COLO829 (cell line): ENCODE data around the gene TOP3B.

Experiments used
- DNase-seq: peaks from one replicate; pipeline ENCODE4 v3.0.0; 2012; ENCODE audit warnings: low spot score

The TOP3B gene, protein sequence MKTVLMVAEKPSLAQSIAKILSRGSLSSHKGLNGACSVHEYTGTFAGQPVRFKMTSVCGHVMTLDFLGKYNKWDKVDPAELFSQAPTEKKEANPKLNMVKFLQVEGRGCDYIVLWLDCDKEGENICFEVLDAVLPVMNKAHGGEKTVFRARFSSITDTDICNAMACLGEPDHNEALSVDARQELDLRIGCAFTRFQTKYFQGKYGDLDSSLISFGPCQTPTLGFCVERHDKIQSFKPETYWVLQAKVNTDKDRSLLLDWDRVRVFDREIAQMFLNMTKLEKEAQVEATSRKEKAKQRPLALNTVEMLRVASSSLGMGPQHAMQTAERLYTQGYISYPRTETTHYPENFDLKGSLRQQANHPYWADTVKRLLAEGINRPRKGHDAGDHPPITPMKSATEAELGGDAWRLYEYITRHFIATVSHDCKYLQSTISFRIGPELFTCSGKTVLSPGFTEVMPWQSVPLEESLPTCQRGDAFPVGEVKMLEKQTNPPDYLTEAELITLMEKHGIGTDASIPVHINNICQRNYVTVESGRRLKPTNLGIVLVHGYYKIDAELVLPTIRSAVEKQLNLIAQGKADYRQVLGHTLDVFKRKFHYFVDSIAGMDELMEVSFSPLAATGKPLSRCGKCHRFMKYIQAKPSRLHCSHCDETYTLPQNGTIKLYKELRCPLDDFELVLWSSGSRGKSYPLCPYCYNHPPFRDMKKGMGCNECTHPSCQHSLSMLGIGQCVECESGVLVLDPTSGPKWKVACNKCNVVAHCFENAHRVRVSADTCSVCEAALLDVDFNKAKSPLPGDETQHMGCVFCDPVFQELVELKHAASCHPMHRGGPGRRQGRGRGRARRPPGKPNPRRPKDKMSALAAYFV

DNA sequence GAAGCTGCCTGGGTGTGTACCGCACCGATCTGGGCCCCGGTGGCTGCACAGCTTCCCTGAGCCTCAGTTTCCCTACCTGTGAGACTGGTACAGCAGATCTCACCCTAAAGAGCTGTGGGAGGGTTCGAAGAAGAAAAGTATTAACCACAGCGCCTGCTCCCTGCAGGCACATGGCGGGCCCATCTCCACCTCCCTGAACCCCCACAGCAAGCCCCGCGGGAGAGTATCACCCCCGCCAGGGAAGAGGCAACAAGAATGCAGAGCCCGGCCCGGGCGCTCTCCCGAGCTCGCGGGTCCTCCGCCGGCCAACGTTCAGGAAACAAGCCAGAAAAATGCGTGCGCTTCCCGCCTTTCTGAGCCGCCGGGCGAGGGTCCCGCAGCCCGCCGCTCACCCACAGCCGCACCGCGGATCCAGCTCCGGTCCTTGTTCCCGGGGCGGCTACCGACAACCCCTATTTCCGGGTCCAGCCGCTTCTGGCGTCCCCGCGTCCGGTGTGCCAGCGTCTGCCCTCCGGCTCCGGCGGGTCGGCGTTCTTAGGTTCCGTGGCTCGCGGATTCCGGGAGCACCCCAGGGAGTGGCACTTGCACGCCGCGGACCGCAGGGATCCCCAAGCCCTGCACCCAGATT, at the start of gene TOP3B:
TOP3B (minus strand) TSS at position 450 of the 628 bp plus-strand sequence. CDS start 7,078 bp downstream, outside the sequence.
- DNase-seq = peak; percentile 70

DNA sequence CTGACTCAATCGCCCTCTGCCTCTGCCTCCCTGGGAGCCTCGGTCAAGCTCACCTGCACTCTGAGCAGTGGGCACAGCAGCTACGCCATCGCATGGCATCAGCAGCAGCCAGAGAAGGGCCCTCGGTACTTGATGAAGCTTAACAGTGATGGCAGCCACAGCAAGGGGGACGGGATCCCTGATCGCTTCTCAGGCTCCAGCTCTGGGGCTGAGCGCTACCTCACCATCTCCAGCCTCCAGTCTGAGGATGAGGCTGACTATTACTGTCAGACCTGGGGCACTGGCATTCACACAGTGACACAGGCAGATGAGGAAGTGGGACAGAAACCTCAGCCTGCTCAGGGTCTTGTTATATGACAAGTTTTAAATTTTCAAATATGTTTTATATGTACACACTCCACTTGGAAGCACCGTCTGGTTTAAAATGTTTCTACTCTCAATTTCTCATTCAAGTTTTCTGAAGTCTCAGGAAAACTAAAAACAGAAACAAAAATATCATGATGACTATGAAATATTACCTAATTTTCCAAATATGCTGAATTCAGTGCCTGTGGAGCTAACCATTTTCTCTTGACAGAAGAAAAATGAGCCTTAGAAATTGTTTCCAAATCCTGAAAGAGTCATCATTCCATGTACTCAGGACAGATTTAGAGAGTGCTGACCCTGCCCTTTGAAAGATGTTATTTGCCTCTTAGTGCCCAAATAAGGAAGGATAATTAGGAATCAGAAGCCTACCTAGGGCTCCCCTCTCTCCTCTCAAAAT, 48.8 kb upstream of the TOP3B start:
- no peak for DNase-seq

DNA sequence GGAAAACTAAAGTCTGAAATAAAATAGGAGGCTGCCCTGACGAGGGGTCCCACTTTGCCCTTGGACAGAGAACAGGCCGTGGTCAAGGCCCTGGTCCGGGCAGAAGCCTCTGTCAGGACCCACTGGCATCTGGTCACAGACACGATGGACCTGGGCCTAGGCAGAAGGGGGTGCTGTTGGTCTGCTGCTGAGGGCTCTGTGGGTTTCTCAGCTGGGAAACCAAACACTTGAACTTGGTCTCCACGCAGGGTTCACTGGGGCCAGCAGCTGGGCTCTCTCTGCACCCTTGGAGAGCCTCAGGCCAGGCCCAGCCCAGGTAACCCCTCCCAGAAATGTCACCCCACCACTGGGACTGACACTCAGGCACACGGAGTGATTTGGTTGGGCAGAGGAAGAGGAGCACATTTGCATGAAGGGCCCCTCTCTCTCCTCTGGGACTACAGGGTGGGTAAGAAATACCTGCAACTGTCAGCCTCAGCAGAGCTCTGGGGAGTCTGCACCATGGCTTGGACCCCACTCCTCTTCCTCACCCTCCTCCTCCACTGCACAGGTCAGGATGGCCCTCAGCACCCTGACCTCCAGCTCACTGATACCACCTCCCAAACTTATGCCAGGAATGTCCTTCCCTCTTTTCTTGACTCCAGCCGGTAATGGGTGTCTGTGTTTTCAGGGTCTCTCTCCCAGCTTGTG, 48.1 kb upstream of the TOP3B start:
- no peak for DNase-seq

DNA sequence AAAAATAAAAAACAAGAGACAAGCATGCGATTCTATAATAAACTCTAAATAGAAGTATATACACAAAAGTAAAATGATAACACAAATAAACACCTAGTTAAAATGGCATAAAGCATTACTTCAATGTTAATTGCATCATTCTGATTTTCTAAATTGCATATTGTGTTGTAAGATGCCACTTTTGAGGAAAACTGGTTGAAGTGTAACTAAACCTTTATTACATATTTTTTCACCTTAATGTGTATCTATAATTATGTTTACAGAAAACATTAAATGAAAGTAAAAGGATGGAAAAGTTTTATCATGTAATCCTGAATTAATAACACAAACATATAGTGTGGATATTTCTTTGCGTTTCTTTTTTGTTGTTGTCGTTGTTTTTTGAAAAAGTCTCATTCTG, 45.4 kb upstream of the TOP3B start:
- no peak for DNase-seq

DNA sequence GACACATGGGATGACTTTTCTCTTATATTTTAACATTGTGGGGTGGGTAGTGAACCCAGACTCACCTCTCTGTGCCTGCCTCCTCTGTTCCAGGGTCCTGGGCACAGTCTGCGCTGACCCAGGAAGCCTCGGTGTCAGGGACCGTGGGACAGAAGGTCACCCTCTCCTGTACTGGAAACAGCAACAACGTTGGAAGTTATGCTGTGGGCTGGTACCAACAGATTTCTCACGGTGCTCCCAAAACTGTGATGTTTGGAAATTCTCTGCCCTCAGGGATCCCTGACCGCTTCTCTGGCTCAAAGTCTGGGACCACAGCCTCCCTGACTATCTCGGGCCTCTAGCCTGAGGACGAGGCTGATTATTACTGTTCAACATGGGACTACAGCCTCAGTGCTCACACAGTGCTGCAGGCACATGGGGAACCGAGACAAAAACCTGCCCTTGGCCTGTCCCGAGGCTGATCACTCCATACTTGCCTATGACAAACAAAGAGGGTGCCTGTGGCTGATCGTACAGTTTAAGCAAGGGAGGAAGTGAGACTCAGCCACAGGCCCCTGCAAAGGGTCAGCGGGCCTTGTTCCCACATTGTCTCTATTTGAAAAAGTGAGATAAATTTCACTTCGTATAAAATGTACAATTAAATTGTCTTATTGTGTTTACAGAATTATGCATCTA, 43.7 kb upstream of the TOP3B start:
- no peak for DNase-seq

DNA sequence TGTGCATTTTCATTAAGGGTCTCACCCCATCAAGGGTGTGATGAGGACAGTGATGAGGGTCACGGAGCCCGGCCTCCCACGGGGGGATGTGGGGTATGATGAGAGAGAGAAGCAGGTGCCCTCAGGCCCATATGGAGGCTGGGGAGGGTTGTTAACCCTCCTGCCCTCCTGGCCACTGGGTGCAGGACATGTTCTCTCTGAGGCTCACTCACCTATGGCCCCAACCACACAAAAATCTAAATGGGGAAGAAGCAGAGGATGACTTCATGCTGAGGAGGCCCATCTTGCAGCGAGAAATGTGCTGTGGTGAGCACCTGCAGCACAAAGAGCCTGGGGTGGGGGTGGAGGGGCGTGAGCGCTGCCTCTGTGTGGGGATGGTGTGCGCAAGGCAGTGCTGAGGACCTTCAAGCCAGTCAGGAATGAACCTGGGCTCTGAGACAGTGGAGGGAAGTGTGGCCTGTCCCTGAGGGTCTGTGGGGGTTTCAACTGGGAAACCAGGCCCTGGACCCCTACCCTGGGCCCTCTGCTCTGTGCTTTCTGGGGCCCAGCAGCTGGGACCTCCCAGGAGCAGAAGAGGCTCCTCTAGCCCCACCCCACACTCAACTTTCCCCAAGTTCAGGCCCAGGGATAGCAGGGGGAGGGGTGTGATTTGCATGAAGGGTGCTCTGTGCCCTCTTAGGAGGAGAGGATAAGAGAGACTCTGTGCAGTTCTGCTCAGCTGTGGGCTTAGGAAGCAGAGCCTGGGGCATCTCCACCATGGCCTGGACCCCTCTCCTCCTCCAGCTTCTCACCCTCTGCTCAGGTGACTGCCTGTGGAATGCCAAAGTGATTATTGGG, 43.0 kb upstream of the TOP3B start:
- DNase-seq = no peak

DNA sequence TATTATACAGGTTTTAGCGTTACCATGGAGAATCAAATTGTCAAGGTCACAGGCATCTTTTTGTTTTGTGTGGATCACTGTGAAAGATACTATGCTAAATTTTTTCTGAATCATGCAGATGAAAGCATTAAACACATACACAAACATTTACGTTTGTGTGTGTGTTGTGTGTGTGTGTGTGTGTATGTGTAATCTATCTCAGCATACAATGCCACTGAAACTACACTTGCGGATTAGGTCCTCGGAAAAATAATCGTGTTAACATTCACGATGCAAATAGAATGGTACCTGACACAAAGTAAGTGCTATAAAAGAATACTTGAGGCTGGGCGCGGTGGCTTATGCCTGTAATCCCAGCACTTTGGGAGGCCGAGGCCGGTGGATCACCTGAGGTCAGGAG, 41.9 kb upstream of the TOP3B start:
- no peak for DNase-seq

DNA sequence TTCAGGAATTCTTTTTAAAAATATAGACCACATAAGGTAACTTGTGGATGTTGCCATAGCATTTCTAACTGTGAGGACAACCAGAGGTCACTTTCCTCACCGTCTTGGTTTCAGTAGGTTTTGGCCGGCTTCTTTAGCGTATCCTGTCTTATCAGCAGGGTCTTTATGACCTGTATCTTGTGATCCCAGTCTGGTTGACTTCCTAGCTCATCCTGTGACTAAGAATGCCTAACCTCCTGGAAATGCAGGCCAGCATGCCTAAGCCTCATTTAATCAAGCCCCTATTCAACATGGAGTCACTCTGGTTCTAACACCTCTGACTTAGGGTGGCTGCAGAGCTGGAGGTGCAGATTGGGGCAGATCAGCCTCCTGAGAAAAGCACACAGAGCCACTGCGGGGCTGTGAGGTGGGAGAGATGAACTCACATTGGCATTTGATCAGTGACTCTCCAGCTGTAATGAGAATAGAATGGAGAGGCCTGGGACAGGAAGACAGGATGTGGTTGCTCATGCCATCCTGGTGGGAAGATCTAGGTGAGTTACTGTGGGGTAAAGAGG, 41.1 kb upstream of the TOP3B start:
- DNase-seq = no peak

DNA sequence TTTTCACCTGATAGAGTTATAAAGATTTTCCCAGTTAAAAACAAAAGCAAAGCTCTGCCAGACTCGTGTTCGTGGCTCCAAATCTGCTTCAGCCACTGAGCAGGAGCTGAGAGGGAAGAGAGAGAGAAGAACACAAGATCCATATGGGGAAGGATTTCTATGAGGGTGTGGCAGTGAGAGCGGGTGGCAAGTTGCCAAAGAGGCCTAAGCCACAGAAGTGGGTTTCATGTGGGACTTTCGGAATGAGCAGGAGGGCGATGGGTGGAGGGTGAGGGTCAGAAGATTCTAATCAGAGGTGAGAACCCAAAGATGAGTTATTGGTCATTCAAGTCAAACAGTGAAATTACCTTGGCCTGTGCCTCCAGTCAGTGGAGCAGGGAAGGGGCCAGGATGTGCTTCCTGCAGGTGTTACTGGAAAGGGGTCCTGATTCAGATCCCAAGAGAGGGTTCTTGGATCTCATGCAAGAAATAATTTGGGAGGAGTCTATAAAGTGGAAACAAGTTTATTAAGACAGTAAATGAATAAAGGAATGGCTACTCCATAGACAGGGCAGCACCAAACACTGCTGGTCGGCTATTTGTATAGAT, 40.5 kb upstream of the TOP3B start:
- DNase-seq = no peak

DNA sequence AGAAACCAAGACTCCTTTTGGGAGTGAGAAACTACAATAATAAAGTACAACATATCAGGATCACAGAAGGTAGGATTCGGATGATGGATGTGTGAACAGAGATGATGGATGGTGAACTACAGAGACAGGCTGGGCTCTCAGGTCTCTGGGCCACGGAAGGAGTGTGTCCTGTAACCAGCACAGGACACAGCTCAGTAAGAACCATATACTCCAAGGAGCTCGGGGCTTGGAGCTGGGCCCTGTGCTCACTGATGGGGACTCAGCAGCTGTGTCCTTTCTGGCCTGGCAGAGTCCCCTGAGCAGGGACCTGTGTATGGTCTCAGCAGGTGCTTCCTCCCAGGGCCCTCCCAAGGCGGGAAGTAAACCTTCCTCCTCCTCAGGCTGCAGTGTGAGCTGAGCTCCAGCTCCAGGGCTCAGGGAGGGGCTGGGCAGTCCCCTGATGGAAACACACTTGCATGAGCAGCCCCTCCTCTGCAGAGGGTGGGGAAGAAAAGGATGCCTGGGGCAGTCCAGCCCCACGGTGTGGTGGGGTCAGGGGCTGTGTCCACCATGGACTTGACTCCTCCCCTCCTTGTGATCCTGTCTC, 39.8 kb upstream of the TOP3B start:
- DNase-seq = no peak

DNA sequence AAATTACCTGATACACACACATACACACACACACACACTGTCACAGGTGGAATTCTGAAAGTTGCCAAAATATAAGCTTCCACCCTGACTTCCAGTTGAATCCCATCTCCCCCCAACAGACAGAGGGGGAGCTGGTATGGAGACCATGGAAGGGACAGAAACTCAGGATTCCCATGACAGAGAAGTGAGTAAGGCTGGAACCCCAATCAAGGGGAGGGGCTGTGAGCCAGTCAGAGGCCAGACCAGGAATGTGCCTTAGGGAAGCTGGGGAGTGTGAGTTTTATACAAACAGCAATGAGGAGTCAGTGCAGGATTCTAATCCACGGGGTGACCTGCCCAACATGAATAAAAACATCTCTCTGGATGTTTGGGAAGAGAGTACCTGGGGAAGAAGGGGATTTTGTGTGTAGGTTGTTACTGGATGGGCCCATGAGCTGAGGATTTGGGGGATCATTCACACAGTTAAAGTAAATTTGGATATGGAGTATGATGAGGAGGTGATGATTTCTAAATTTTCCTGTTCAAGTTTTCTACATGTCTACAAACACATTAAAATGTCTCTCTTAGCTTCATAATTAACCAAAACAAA, 38.7 kb upstream of the TOP3B start:
- DNase-seq = no peak

DNA sequence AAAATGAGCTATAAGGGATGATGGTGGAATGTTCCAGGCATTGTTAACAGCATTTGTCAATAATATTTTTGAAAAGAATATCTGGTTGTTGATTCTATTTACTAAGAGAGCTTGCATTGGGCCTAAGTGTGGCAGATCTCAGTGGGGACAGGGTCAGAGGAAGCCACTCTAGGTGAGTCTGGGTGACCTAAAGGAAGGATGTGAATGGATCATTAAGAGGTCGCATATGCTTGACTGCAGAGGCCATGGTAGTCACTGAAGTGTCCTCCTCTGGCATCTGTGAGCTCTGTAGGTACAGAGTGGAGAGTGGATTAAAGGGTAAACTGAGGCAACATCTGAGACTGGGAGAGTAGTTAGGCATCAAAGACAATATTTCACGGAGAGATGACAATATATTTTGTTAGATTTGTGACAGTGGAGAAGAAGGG, 37.9 kb upstream of the TOP3B start:
- no peak for DNase-seq

DNA sequence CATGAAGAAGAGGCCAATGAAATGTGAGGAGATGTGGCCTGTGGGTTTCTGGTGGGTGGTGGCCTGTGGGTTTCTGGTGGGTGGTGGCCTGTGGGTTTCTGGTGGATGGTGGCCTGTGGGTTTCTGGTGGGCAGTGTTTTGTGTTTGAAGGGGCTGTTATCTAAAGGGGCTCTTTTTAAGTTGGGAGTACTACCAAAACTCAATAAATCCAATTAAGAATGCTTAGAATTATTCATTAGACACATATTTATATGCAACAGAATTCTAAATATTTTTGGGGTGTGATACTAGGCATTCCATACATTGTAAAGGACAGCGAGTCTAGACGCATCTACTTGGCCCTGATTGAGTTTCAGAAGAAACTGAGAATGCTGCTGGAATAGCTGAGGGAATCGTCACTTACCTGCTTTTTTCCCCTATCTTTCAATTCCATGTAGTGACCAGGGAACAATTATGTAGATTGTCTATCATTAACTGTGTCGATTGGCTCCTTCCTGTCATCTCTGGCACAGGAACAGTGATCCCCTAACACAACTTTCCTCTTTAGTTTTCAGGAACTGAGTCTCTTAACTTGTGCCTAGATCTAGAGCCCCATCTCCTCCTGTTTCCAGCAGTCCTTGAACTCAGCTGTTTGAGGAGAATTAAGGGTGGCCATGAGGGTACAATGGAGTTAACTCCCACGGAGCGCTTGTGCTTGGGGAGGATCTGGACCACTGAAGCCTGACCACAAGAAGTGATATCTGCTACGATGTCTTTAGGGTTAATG, 37.3 kb upstream of the TOP3B start:
- DNase-seq = no peak

DNA sequence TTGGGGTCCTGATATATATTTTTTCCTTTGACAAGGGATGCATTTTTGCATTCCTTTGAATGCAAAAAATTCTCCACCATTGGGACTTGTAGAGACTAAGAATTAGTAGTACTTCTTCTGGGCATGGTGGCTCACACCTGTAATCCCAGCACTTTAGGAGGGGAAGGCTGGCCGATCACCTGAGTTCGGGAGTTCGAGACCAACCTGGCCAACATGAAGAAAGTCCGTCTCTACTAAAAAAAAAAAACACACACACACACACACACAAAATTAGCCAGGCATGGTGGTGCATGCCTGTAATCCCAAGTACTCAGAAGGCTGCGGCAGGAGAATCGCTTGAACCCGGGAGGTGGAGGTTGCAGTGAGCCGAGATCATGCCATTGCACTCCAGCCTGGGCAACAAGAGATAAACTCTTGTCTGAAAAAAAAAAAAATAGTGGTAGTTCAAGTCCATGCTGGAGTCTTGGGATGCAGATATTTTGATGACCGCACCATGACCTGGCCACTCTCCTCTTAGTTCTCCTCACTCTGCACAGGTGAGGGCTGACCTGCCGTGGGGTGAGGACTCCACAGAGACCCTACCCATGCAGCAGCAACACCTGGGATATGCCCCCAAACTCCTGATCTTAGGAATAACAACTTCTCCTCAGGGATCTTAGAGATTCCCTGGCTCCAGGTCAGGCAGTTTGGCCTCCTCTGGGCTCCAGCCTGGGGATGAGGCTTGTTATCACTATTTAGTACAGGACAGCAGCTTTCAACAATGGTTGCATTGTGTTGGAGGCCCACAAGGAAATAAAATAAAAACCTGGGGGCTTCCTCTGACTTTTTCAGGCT, 36.5 kb upstream of the TOP3B start:
- no peak for DNase-seq

DNA sequence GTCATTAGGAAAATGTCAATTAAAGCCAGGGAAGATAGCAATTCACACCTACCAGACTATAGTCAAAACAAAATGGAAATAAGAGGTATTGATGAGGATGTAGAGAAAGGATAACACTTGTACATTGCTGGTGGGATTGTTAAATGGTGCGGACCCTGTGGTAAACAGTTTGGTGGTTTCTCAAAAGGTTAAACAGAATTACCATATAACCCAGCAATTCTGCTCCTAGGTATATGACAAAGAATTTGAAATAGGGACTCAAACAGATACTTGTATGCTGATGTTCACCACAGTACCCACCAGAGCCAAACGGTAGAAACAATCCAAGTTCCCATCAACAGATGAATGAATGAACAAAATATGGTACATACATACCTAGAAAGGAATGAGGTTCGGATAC, 33.0 kb upstream of the TOP3B start:
- no peak for DNase-seq

DNA sequence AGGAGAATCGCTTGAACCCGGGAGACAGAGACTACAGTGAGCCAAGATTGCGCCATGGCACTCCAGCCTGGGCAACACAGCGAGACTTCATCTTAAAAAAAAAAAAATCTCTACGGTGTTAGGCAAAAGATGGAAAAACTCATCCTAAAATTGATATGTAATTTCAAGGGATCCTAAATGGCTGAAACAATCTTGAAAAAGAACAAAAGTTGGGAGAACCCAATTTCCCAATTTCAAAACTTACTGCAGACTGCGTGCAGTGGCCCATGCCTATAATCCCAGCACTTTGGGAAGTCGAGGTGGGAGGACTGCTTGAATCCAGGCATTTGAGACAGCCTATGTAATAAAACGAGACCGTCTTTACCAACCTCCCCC, 31.7 kb upstream of the TOP3B start:
- DNase-seq = no peak
